GDM1 (cell line): ENCODE measurements around the gene TTC24.
A peak's percentile ranks its signal among the peaks of the same experiment; 100 is the strongest.

ENCODE experiments used
- DNase-seq: peaks from one replicate; lab custom pipeline; 2025; lab: John Stamatoyannopoulos, UW

Gene TTC24

DNA sequence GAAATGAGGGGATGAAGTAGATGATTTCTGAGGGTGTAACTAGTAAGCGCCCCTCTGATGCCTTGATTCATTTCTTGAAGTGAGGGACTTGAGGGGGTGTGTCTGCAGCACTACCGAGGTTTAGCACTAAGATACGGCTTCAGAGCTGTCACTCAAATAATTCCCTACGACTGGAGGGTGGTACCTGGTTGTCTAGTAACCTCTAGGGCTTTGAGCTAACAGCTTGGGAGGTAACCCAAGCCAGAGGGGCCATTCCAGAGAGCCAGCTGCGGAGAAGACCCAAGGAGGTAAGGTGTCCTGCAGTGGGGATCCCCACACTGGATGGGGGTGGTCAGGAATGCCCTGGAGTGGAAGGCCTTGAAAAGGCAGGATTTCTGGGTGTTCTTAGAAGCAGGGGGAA lies at the start of gene TTC24:
Gene TTC24 (plus strand): TSS at position 252 of the 400 bp plus-strand sequence. CDS start 1,642 bp downstream, outside the sequence.
- DNase-seq, result no peak

DNA sequence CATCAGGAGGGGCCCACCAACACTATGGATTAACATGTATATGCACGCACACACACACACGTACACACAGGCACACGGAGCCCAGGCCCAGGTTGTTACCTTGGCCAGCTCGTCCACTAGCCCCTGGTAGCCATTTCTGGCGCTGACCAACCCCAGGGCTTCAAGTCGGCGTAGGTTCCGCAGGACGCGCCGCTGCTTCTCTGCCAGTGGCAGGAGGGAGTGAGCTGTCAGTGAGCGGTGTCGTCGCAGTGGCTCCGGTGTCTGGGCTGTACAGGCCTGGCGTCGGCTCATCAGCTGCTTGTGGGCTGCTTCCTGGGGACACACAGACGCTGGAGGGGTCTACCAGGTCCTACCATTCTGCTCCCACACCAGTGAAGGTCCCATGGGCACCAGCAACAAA lies 49.5 kb upstream of the TTC24 start:
- DNase-seq, result no peak

DNA sequence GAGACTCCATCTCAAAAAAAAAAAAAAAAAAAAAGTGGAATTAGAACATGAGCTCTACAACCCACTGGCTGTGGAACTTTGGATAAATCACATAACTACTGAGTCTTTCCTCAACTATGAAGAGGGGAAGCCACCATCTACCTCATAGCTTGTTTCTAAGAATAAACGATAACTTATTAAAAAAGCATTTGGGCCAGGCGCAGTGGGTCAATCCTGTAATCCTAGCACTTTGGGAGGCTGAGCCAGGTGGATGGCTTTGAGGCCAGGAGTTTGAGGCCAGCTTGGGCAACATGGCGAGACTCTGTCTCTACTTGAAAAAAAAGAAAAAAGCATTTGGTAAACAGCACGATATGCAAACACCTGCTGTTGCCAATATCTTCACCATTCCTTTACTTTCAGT lies 47.1 kb upstream of the TTC24 start:
- DNase-seq, result no peak

DNA sequence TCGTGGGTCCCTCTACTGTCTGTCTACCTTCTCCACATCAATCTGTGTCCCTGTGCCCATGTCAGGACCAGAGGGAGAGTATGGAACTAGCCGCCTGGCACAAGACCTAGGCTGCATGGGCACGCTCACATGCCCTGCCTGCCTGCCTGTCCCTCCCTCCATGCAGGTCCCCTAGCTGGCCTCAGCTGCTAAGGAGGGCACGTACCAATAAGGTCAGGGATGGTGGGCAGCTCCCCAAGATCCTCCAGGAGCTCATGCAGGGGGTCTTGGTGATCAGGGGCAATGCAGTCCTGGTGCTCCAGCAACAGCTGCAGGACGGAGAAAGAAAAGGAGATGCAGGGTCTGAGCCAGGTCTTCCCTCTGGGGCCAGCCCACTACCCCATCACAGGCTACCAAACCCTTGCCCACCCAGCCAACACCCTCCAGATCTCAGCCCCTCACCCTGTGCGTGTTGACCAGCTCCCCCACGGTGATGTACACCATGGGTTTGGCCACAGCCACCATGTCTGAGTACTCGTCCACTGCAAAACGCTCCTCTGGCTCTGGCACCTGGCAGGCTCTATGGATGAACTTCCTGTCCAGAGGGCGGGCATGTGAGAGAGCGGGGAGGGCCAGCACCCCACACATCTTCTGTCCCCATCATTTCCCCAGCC lies 45.8 kb upstream of the TTC24 start:
- DNase-seq, result no peak

DNA sequence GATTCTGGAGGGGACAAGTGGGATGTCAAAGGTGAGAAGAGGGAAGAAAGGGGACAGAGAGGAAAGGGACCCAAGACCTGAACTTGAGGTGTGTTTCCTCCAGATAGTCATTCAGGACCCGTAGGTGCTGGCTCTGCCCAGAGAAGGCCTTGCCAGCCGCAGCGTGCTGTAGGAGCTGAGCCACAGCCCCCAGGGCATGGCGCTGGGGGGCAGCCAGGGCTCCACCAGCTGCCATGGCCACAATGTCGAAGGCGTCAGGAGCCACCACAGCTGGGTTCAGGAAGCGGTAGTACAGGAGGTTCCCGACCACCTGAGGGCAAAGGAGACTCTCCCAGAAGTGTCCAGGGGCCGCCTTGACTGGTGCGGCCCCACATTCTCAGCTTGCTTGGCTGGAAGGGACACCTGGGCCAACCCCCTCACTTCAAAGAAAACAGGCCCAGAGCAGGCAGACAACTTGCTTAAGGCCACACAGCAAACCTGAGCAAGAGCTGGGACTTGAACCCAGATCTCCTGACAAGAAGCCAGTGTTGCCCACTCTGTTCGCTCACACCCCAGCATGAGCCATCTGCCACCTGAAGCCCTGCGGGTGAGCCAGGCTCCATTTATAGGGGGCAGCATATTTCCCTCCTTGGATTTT lies 45.0 kb upstream of the TTC24 start:
- no peak for DNase-seq

DNA sequence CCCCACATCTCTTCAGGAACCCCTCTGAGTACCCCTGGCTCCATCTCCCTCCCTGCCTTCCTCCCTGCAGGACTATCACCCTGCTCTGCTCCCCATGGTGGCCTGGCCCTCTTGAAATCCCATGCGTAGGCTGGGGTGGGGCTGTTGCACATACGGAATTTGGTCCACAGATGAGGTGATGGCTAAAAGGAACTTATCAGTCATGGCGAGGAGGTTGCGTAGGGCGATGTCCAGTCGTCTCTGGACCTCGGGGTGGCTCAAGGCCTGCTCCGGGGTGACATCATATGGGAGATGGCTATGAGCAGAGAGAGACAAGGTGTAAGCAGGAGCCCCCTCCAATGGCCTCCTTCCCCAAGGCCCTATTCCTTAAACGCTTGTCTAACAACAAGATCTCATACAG lies 42.5 kb upstream of the TTC24 start:
- no peak for DNase-seq

DNA sequence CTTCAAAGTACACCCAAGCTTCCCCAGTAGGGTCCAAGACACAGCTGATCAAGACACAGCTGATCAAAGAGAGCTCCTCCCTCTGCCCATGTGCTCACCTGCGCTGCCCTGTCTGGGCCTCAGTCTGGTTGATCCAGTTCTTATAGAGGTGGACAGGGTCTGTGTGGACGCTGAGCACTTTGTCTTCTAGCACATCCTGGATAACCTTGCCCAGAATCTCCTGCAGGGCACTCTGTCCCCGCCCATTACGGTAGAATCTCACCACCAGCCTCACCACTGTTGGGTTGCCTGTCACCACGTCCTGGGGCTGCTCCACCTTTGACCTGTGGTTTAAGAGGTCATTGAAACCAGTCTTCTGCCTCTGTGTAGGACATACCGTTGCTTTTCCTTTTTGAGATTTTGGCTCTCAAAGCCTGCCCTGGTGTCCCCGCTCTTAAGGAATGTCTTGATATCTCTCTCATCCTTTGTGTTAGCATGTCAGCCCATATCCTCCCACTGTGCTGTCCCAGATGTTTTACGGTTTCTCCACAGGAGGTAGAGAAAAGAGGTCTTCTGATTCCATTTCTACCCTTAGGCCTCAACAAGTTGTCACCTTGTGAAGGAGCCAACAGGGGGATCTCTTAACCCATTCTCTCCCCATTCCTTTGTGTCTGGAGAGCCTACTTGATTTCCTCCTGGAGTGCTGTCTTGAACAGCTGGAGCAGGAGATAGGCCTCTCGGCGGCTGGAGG lies 40.6 kb upstream of the TTC24 start:
- DNase-seq, result no peak

DNA sequence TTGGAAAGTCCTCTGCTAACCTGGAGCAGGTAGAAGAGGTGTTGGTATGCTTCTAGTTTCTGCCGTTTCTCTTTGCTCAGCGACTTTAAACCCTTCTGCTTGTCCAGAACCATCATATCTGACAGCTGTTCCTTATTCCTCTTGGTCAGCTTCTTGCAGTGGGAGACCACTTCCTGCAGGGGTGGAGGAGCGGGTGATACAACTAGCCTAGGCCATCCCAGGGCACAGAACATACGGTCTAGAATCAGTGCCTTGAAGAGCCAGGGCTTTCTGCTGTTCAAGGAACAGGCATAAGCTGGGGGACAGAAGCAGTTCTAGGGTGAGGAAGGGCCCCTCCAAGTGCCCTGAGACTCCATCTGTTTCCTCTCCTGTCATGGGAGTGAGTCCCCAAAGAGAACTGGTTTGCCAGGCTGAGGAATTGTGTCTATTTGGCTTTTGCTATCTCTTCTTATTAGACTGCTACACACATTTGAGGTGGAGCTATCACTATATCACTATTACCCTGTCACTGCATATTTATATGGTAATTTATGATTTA lies 39.6 kb upstream of the TTC24 start:
- DNase-seq, result no peak

DNA sequence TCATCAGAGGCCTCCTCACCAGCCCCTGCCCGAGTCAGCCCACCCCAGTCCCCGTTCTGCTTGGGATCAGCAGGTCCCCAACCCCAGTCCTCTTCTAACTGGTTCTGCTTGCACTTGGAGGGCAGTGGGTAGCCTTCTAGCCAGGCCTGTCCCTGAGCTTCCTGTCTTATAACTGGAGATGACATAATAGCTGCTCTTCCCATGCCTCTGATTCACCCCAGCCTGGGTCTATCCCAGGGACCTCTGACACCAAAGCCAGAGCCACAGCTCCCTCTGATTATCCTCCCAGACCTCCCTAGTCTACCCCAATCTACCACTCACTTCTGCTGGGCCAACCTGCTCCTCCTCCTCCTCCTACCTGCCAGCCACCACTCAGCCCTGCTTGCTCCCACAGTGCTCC lies 38.6 kb upstream of the TTC24 start:
- DNase-seq, result no peak

DNA sequence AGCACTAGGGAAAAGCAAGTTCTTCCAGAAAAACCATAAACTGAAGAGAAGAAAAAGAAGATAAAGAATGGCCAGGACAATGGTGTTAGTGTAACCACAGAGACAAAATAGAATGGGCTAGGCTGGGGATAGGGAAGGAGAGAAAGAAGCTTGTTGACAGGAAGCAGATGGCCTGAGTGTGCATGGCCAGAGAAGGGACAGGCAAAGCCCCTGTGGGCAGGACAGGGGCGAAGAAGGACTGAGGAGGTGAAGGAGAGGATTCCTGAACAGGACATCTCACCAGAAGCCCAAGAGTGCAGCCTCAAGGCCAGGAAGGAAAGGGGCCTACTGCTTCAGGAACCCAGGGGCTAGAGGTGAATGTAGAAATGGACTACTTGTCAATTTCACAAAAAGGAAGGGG lies 36.5 kb upstream of the TTC24 start:
- no peak for DNase-seq

DNA sequence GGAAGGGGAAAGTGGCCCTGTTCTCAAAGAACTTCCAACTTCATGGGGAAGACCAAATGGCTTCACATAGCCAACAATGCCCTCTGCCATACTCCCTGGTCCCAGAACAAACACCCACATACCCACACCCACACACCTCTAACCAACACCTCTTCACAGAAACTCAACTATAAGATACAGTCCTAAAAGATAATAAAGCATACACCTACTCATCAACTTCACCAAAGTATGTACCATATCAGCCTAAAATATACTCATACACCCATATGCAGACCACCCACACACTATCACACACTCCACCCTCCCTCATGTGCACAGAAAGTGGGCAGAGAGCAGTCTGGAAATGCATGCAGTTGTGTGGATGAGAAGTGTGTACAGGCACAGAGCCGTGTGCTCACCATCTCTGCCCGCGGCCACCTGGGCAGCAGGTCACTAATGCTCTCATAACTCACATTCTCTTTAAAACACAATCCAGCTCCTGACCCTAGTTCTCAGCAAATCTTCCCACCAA lies 34.9 kb upstream of the TTC24 start:
- DNase-seq, result no peak

DNA sequence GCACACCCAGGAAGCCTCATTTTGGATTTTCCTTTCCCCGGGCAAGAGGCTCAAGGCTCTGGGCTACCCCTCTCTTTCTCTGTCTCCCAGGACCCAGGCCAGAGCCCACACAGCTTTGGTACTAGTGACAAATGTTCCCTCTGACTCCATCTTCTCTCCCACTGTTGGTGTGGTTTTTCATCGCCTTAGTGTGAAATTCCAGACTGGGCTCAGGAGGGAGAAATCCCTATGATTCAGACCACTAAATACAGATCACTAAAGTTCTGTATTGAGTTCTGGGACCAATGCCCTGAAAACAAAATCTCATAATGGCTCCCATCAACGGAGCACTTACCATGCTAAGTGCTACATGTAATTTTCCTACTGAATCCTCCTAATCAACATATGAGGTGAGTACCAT lies 33.3 kb upstream of the TTC24 start:
- no peak for DNase-seq

DNA sequence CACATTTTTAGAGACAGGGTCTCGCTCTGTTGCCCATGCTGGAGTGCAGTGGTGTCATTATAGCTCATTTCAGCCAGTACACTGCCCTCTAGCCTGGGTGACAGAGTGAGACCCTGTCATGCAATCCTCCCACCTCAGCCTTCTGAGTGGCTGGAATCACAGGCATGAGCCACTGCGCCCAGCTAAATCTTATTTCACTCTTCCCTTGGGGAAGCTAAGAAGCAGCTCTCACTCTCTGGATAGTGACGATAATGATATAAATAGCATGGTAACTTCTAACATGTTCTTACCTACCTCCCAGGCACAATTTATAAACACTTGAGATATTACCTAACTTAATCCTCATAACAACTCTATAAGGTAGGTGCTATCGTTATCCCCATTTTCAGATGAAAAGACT lies 32.1 kb upstream of the TTC24 start:
- no peak for DNase-seq

DNA sequence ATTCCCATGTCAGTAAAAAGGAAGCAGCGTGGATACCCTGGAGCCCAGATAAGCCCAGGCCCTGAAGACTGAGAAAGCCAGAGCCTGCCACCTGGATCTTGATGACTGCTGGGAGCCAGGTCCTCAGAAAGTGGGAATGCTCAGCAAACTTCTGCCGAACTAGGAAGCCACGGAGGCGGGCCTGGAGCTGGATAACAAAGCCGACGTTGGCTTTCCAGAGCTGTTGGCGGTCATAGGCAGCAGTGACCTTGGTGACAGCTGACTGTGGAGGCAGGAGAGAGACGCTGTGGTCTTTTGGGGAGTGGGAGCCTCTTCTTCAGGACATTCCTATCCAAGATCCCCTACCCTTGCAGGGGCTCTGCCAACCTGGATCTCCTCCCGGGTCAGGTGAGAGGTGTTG lies 31.5 kb upstream of the TTC24 start:
- no peak for DNase-seq

DNA sequence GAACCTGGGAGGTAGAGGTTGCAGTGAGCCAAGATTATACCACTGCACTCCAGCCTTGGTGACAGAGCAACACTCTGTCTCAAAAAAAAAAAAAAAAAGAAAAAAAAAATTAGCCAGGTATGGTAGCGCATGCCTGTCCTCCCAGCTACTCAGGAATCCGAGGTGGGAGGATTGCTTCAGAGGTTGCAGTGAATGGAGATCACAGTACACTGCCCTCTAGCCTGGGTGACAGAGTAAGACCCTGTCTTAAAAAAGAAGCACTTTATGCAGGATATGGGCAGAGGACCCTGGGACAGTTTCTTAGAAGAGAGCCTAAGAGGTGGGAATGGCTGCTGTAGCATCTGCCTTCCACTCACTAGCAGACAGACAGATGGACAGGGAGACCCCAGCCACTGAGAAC lies 30.1 kb upstream of the TTC24 start:
- no peak for DNase-seq

DNA sequence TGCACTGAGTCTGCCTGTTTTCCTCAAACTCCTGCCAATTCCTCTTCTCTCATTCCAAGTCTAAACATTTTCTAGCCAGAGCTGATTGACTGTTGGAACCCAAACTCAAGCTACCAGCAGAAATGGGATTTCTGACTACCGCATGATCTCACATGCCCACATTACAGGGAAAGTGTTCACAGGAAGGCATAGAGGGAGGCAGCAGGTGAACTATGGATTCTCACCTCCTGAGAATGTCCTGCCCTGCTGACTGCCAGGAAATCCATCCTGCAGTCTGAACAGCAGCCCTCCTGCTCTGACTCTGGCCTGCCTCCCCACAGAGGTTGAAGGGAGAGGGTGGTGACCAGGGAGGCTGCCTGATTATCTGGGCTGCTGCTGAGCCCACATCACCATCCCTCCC lies 29.7 kb upstream of the TTC24 start:
- no peak for DNase-seq

DNA sequence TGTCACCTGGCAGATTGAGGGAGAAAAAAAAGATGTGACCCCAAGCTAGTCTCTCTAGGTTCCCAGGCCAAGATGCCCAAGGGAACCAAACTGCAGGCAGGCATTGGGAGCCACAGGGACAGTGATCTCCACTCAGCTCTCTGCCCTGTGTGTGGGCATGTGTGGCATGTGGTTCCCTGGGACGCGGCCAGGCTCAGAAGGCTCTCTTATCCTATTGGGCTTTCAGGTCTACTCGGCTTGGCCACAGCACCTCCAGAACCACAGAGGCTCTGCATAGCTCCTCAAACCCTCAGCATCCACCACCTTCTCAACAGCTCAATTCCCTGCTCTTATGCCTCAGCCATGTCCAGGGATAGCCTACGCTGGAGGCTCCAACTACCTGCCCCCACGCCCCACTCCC lies 29.2 kb upstream of the TTC24 start:
- no peak for DNase-seq

DNA sequence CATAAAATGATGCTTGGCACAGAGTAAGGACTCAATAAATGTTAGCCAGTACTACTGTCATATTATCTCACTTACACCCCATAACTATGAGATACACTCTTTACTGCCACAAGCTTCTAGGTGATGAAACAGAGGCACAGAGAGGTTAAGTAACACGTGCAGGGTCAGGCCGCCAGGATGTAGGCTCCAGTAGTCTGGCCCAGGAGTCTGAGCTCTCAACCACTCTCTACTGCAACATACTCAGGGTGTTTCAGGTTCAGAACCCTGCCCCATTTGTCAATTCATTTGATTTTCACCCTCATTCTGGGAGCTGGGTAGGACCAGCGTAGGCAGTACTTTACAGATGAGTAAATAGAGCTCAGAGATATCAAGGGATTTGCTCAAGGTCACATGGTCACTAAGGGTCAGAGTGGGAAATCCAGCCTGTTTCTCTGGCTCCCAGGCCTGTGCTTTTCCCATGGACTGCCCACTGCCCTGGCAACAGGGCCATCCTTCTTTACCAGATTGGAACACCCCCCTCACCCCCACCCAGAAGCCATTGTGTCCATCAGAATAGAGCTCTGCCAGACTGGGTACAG lies 28.4 kb upstream of the TTC24 start:
- DNase-seq, result no peak

DNA sequence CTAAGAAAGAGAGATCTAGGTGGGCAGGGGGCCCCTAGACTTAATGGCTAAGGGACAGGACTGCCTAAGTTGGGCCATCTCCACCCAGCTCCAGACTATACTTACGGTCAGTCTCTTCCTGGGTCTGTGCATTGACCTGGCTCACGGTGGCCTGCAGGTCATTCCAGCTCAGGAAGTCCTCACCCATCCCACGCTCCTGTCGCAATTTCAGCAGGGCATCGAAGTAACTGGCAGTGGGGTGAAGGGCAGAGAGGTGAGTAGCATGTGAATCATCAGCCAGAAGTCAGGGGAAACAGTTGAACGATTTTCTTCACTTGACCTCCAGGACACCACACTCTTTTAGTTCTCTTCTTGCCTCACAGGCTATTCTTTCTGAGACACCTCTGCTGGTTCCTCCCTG lies 27.7 kb upstream of the TTC24 start:
- no peak for DNase-seq

DNA sequence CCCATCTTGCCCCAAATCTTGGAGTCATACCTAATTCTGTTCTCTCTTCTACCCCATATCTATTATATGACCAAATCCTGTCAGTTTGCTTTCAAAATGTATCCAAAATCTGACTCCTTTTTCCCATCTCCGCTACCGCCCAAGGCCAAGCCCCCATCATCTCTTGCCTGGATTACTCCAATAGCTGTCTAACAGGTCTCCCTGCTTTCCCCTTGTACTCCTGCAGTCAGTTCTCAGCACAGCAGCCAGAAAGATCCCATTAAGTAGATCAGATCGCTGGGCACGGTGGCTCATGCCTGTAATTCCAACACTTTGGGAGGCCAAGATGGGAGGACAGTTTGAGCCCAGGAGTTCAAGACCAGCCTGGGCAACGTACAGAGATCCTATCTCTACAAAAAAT lies 27.0 kb upstream of the TTC24 start:
- DNase-seq, result no peak

DNA sequence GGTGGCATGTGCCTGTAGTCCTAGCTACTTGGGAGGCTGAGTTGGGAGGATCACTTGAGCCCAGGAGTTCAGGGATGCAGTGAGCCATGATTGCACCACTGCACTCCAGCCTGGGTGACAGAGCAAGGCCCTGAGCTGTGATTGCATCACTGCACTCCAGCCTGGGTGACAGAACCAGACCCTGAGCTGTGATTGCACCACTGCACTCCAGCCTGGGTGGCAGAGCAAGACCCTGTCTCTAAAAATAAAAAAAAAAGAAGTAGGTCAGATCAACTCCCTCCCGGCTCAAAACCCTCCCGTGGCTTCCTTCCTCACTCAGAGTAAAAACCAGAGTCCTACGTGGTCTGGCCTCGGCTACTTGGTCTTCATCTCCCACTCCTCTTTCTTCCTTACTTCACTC lies 26.6 kb upstream of the TTC24 start:
- DNase-seq, result peak; percentile 52

DNA sequence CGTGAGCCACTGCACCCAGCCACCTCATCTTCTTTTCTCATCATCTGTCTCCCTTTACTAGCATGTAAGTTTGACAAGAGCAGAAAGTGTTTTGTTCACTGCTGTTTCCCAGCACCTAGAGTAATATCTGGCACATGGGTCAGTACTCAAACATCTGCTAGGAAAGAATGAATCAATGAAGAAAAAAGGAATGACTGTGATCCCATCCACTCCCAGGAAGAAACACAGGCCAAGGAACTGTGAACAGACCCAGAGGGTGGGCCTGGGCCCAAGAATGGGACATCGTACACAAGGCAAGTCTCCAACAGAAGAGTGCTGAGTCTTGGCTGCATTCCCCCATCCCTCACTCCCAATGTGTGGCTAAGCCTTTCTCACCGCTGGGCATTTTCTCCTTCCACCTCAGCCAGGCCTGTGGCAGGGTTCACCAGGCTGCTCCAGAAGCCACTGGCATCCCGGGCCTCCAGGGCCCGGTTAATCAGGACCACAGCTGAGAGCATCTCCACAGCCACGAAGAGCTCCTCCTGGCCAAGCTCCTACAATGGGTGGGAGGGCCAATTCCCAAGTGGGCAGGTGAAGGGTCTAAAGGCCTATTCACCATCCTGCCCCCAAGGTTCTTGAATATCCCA lies 25.6 kb upstream of the TTC24 start:
- DNase-seq, result no peak
